WI38 (cell line): ENCODE results near the gene CHD2.

Experiments used
- H3K4me3 ChIP-seq: 2 replicates; pipeline ENCODE4 v1.5.1; 2011; ENCODE audit warnings: low read depth, mild to moderate bottlenecking, control low read depth, low read length
- CTCF ChIP-seq: IDR thresholded peaks from 2 replicates; pipeline ENCODE4 v1.5.1; 2012; ENCODE audit warnings: low read depth, mild to moderate bottlenecking, control low read depth, low read length

Gene CHD2

DNA sequence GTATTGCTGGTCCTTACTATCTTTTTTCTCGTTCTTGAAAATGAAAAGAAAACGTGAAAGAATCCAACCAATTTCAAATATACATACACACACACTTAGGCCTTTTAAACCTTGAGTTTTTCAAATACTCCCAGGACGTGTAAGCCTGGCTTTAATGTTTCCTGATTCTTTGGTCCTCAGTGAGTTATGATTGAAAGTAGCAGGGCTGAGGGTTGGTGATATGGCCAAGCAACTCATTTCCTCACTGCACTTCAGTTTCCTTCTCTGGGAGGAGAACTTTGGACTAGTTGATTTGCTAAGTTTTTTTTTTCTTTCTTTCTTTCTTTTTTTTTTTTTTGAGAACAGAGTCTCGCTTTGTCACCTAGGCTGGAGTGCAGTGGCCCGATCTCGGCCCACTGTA lies 34.6 kb downstream of the CHD2 start:
- no peak overlapping the region for H3K4me3 ChIP-seq
- TF ChIP-seq CTCF, result no peak

GRCh38 chr15:92936138-92936537 lies 36.0 kb downstream of the CHD2 start:
- H3K4me3 ChIP-seq, result no peak overlapping the region
- TF ChIP-seq CTCF, result no peak

- H3K4me3 ChIP-seq, result no peak overlapping the region
- no peak for TF ChIP-seq CTCF
Observed at GRCh38 chr15:92936693-92937092, 36.6 kb downstream of the CHD2 start.

DNA sequence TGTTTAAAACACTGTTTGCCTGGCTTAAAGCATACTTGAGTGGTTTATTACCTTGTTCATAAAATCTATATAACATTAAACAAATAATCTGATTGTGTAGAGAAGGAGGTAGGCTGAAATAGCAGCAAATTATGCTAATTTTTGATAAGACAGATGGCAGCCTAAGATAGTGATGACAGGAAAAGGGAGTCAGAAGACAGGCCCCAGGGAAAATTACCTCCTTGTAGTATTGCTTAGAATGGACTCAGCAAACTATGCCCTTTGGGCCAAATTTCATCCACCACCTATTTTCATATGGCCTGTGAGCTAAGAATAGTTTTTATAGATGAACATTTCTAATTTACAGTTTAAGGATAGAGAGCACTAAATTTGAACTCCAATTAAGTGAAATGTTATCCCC lies 37.8 kb downstream of the CHD2 start:
- H3K4me3 ChIP-seq, result no peak overlapping the region
- TF ChIP-seq CTCF, result no peak

DNA sequence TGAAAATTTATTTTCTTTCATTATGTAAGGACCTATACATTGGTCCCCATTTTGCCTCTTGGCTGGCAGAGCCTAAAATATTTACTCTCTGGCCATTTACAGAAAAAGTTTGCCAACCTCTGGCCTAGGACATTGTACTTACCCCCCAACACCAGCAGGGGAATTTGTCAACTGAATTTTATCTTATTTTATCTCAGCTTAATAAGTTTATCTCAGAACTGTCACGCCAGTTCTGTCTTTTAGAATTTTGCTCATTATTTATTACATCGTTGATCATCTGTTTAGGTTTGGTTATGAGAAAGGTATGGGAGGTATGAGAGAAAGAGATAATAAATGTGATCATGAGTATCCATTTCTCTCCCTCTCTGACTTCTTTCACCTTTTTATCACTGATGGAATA lies 38.3 kb downstream of the CHD2 start:
- TF ChIP-seq CTCF, result peak; percentile 17; the same call in 1 of the 2 replicates
- no peak overlapping the region for H3K4me3 ChIP-seq

- TF ChIP-seq CTCF, result no peak
- no peak overlapping the region for H3K4me3 ChIP-seq
Observed at GRCh38 chr15:92941668-92942067, 41.5 kb downstream of the CHD2 start.

GRCh38 chr15:92942706-92943105 lies 42.6 kb downstream of the CHD2 start:
- no peak for TF ChIP-seq CTCF

DNA sequence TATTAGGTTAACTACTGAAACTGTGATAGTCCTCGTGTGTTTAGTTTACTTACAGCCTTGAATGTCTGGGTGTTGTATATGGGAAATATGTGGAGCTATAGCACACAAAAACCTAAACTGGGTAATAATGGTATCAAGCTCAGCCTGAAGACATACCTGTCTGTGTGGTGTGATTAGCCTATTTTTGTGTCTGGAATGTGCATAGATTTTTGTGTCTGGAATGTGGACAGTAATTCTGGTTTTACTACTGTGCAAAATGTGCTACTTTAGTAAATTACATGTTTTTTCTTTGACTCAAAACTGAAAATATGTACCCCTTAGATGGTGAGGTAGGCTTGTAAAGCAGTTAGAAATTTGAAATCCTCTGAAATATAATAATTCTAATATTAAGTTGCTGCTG lies 43.5 kb downstream of the CHD2 start:
- H3K4me3 ChIP-seq, result no peak overlapping the region
- no peak for TF ChIP-seq CTCF

More at GRCh38 chr15:92942706-92943105, 42.6 kb downstream of the CHD2 start:
- H3K4me3 ChIP-seq, result no peak overlapping the region
